ENCODE results near the gene SASH1.

DNA sequence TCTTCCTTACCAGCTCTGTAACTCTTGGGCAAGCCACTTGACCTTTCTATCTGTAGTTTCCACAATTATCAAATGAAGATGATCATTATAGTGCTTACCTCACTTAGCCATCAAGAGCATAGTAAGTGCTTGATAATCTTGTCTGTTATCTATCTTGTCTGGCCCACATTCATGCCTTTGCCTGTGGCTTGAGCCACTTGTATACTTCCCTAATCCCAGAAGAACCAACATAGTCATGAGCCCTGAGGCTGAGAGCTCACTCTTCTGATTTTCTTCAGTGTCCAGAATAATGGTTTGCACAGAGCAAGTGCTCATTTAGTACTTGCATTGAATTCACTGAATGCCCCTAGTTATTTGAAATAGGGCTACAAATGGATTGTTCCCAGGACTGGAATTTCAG is 108.2 kb downstream of the SASH1 start:
- TF ChIP-seq, protein P1, sequence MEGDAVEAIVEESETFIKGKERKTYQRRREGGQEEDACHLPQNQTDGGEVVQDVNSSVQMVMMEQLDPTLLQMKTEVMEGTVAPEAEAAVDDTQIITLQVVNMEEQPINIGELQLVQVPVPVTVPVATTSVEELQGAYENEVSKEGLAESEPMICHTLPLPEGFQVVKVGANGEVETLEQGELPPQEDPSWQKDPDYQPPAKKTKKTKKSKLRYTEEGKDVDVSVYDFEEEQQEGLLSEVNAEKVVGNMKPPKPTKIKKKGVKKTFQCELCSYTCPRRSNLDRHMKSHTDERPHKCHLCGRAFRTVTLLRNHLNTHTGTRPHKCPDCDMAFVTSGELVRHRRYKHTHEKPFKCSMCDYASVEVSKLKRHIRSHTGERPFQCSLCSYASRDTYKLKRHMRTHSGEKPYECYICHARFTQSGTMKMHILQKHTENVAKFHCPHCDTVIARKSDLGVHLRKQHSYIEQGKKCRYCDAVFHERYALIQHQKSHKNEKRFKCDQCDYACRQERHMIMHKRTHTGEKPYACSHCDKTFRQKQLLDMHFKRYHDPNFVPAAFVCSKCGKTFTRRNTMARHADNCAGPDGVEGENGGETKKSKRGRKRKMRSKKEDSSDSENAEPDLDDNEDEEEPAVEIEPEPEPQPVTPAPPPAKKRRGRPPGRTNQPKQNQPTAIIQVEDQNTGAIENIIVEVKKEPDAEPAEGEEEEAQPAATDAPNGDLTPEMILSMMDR (IDR thresholded peaks at IDR 0.05), result no peak
- TF ChIP-seq EZH2 (IDR thresholded peaks at IDR 0.05) (no peak), EZH2phosphoT487 (IDR thresholded peaks at IDR 0.05) (no peak)
